HK-2 (cell line): ENCODE measurements around the gene COQ9.

Experiments used
- DNase-seq: peaks from one replicate; pipeline ENCODE4 v3.0.0-alpha.2; 2018; ENCODE audit not compliant: unreplicated experiment

The COQ9 gene

DNA sequence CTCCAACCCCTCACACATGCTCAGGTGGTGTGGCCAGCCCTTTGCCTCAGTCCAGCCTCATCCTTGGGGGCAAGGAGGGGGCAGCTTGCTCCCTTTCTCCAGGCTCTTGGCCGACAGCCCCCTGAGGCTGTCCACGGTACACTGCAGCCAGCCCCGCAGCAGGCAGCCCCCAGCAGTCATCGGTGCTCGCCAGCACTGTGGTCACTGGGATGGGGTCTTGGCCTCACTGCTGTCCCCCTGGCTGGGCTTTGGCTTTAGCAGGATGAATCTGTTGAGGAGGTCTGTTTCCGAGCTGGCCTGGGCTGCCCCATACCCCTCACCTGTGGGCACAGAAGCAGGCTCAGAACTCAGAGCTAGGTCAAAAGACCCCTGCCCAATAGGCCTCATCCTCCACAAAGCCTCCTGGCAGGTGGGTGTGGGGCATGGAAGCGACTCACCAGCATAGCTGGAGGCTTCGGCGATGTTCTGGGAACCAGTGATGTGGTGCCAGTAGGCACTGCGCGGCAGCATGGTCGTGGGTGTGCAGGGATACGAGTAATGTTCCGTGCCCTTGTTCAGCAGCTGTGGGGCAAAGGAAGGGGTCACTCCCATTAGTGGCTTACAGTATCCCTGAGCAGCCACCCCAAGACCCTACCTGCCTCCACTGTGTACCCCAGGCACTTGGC lies 26.0 kb downstream of the COQ9 start:
- DNase-seq: no peak

DNA sequence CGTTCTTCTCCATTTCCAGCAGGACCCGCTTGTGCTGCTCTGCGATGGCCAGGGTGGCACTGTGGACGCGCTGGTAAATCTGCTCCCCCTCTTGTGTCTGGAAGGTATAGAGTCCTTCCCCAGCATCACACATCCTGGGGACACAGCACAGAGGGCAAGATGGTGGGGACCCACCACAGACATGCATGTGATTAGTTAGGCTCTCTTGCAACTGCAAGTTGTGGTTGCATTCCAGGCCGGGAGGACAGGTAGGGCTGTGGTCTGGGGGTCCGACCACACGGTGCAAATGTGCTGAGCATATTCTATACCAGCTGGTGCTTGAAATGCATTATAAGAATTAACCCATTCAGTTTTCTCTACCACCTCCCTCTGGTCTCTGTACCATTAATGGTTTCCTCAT lies 26.6 kb downstream of the COQ9 start:
- no peak for DNase-seq

DNA sequence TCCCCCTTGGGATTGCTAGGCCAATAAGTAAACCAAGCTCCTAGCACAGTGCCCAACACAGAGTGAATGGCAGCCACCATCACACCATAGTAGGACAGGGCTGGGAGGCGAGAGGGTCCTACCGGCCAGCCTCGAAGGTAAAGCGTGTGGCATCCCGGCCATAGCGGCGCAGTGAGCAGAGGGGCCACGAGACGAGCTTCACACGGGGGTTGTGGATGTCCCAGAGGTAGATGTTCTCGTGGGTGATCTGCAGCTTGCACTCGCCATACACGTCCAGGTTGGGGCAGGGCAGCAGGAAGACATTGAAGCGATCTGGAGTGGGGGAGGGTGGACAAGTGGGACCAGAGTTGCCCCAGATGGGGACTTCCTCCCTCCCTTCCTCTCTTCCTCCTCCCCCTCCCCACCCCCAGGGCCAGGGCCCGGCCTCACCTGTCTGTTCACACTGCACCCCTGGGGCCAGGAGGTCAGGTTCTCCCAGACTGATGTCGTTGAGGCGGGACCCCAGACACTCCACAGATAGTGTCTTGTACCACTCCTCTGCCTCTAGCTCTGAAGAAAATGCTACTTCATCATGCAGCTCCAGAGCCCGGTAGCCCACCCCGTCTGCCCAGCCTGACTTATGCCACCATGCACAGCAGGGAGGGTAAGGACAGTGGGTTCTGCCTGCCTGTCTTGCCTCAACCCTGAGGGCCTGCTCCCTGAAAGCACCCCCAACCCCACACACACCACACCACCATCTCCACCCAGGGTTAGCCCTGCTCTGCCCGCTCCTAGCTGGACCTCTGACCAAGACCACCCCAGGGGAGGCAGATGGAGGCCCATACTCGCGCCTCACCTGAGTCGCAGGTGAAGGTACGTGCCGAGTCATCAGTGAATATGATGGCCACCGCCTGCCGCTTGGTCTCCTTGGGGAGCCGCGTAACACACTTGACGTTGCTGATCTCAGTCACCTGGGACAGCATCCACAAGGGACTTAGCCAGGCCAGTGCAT lies 27.7 kb downstream of the COQ9 start:
- no peak for DNase-seq

DNA sequence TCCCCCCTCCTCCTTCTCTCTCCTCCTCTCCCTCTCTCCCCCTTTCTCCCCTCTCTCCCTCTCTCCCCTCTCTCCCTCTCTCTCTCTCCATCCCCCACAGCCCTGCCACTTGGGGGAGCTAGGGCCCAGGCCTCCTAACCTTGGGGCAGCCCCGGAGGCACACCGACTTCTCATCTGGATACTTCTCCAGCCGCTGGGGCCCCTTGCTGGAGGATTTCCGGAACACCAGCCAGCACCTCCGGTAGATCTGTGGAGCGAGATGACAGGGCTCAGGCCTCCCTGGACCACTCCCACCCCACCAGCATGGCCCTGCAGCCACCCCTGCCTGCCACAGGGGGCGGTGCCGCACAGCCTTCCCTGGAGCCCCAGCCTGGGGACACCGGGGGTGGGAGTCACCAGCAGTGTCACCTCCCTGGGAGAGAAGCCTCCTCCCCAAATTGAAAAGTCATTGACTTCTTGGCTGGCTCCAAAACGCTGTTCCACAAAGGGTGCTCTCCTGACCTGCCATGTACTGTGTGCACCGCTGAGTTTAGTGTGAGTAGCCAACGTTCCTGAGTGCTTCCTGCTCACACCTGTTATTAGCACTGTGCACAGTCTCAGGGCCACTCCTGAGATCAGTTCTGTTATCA lies 28.5 kb downstream of the COQ9 start:
- no peak for DNase-seq

DNA sequence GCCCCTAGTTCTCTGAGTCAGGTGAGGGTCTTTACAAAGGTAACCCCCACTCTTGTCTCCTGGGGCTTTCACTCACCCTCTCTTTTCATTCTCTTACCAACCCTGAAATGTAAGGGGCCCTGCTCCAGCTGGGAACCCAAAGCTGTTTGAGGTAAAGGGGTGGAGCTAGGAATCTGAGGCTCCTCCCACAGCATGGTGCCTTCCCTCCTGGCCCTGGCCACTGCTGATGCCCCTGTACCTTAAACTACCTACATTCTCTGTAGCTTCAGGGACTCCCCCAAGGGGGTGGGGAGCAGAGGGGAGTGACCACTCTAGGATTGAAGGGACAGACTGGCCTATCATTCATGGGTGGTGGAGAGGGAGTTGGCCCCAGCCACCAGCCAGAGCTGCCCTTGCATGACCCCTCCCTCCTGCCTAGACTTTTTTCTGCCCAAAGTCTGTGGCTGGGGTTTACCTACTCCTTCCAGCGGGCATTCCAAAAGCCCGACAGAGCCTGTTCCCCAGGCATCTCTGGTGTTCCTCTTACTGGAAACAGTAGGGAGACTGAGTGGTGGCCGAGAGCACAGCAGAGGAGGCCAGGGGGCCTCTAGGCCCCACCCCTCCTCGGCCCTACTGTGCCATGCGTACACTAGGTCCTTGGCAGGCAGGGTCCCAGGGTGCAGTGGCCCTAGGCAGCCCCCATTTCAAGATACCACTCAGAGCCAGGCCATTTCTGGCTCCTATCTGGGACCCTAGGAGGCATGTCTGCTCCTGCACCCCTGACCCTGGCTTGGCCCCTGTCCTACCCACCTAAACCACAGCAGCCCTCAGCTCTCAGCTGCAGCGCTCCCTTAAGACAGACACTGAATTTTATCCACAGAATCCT lies 29.5 kb downstream of the COQ9 start:
- DNase-seq: no peak

DNA sequence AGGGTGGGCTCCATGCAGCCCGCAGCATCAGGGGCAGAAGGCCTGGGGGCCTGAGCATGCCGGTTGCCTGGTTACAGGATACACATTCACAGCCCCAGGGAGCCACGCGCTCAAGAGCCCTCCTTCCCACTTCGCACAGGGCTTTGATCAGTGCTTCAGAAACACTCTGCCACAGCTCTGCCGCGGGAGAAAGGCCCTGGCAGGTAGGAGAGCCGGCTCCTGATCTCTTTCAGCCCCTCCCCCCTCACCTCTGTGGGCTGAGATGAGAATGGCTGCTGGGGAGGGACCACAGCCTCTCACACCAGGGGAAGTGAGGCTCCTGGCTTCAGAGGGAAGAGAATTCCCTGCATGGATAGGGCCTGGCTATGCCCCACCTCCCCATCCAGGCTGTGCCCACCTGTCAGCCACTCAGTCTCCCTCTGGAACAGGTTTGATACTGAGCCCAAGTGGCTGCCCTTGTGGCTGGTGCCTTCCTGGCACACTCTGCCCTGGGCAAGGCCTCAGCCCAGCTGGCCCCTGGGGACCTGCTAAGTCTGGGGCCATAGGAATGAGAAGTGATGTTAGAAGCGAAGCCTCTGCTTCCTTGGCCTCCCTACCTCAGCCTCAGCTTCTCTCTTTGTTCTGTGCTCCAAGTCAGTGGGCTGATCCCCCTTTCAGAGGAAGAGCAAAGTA lies 30.4 kb downstream of the COQ9 start:
- DNase-seq: no peak

DNA sequence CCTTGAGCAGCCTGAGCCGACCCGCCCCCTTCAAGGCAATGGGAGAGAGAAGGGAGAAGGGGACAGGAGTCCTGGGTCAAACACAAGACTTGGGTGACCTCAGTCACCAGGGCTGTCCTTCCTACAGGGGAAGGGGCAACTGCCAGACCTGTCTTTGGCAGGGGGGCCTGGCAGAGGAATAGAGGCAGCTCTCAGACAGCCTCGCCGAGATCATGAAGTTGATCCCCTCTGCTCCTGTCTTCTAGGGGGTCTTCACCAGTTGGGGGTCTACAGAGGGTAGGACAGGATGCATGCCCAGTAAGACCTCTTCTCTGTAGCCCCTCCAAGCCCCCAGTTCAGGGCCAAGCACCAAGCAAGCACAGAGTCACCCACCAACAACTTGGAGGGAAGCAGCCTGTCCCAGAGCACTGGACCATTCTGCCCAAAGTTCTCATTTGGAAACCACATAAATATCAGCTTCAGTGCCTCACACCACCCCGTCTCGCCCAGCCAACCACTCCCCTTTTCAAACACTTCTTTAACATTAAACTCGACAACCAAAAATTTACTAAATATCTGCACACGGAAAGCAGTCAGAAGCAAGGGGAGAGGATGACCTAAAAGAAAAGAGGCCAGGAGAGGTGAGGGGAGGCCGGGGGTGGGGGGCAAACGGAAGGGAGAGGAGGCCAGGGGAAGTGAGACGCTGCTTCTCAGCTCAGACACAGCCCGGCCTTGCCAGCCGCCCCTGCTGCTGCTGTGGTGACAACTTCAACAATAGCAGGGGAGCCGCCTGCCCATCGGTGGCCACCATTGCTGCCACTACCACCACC lies 31.3 kb downstream of the COQ9 start:
- DNase-seq: no peak

DNA sequence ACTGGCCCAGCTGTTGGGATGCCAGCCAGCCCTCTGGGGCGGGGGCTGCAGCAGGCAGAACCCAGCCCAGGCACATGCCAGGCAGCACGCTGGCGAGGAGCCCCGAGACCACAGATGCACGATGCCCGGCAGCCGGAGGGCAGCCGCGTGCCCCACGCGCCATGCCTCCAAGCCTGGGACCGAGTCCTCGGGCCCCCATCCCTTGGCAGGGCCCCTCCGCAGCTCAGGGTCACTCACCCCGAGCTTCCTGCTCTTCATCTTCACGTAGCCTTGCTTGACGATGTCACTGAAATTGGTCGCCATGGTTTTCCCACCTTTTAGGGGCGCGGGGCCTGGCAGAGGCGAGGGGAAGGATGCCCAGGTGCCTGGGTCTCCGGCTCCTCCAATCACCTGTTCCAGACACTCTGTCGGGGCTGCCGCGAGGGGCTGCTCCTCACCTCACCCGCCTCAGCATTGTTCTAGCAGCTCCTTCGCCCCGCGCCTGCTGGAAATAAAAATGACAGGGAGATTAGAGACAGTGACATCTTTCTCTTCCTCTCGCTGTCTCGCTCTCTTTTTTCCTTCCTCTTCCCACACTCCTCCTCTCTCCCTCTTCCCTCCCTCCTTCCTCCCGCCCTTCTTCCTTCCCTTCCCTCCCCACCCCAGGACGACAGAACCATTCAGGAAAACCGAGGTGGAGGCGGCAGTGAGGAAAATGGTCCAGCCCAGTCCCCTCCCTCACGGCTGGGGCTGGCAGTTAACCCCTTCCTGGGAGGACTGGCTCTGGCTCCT lies 32.1 kb downstream of the COQ9 start:
- peak; percentile 83 for DNase-seq

DNA sequence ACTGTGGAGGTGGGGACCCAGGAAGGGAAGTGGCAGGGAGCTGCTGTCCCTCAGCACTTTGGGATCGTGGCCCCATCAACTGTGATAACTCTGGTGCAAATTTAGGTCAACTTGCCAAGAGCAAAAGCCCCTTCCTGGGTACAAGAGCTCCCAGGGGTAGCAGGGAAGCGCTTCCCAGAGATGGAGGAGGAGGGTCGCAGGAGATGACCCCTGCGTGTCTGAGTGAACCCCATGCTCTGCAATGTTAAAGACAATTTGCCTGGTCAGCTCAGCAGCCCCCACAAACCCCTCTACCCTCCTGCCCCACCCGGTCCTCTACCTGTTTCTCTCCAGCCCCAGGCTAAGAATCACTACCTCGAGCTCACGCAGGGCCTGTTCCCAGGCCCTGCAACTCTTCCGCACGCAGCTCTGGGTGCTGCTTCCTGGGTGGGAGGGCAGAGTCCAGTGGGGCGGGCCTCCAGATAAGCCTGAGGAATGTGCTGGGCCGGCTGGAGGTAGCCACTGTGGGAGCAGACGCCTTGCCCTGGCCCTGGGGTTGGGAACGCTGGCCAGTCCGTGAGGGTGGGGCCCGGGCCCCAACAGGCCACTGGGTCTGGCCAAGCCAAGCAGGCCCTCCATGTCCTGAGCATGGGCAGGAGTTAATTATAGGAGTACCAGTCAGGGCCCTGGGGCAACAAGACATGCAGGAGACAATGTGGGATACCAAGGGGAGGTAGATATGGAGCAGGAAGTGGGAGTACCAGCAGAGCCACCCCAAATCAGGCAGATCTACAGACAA lies 32.9 kb downstream of the COQ9 start:
- DNase-seq: peak; percentile 89

DNA sequence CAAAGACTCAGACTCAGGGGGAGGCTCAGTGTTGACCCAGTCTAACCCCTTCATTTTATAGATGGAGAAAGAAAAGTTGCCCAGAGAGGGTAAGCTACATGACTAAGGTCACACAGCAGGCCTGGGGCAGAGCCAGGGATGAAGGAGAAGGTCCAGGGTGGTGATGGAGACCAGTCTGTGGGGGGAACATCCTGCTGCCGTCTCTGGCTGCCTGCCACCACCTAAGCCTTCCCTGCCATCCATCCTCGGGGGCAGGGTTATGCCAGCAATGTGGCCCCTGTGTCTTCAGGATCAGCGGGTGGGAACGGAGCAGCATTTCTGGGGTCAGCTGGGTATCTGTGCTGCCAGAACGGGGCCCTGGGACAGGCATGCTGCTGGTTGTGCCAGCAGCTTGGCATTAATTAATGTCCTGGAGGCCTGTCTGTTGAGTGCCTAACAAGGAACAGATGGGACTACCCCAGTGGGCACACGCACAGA lies 33.5 kb downstream of the COQ9 start:
- DNase-seq: no peak

DNA sequence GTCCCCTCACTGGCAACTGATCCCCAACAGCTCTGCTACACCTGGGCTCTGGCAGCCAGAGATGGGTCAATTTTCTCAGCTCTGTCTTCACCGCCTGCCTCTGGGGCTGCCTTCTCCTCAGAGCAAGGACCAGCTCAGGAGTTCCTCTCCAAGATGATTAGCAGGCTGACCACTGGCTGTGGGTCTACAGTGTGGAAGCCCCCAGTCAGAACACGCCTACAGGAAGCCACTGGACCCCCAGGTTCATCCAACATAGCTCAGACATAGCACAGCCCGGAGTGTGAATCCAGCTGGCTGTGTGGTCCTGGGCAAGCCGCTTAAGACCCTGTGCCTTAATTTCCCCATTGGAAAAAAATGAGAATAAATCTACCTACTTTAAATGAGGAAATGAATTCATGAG lies 34.1 kb downstream of the COQ9 start:
- DNase-seq: no peak

DNA sequence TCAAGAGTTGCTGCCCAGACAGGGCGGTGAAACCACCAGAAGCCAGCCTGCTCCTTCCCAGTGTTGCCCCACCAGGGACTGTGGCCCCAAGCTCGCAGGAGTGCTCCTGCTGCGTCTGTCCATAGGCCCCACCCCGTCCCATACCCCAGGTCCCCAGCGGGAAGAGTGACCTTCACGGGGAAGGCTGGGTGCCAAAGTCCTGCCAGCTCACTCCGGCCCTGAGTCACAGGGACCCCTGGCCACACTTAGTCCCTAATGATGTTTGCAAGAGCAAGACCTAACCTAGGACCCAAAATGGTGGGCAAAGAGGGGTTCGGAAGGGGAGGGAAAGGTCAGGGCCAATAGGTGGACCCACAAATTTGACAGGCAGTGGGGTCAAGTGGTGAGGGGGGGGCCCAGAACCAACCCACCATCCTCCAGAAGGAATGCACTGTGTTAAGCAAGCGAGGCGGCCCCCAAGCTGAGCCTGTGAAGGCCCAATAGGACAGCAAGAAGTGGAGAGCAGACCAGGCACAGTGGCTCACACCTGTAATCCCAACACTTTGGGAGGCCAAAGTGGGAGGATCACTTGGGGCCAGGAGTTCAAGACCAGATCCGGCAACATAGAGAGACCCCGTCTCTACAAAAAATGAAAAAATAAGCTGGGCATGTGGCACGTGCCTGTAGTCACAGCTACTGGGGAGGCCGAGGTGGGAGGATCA lies 35.7 kb downstream of the COQ9 start:
- no peak for DNase-seq

DNA sequence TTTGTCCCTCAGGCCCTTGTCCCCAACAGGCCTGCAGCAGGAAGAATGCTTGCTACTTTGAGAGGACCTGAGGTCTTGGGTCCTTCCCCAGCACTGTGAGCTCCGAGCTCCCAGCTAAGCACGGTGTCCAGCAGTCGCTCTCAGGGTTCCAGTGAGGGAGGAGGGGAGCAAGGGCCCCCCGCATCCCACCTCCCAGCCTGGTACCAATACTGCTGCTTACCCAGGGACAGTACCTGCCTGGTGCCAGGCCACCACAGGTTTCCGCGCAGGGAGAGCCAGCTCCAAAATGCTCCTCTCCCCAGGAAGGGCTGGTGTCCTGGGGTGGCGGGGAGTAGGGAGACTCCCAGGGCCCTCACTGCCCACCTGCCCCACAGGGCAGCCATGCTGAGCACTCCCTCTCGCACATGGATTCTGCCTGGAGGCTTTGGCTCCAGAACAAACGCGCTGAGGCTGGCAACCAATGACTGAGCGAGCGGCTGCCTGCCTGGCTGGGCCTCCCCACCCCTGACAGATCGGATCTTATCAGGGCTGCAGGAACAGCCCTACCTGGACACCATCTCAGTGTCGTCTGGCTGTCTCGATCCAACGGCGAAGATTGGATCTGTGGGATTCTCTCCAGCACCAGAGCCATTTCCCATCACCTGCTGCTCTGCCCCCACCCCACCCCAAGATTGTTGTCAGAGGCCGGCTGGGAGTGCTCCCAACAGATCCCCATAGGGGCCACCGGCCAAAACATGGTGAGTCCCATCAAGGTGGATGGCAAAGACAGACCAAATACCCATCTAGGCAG lies 36.6 kb downstream of the COQ9 start:
- DNase-seq: no peak

DNA sequence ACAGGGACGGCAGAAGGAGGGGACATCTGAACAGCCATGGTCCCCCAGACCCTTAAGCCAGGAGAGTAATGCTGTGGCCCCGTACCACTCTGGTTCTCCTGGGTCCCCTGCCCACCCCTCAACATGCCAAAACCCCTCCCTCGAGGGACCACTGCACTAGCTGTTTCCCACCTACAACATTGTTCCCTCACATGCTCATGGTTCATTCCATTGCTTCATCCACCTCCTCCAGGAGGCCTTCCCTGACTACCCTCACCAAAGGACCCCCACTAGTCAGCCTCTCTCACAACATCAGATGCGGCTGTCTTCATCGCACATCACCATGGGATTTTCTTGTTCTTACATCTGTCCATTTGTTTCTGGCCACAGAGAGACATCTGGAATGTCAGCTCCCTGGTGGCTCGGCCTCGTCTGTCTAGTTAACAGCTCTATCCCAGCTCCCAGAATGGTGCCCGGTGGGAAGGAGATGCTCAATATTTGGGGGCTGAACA lies 37.3 kb downstream of the COQ9 start:
- no peak for DNase-seq

DNA sequence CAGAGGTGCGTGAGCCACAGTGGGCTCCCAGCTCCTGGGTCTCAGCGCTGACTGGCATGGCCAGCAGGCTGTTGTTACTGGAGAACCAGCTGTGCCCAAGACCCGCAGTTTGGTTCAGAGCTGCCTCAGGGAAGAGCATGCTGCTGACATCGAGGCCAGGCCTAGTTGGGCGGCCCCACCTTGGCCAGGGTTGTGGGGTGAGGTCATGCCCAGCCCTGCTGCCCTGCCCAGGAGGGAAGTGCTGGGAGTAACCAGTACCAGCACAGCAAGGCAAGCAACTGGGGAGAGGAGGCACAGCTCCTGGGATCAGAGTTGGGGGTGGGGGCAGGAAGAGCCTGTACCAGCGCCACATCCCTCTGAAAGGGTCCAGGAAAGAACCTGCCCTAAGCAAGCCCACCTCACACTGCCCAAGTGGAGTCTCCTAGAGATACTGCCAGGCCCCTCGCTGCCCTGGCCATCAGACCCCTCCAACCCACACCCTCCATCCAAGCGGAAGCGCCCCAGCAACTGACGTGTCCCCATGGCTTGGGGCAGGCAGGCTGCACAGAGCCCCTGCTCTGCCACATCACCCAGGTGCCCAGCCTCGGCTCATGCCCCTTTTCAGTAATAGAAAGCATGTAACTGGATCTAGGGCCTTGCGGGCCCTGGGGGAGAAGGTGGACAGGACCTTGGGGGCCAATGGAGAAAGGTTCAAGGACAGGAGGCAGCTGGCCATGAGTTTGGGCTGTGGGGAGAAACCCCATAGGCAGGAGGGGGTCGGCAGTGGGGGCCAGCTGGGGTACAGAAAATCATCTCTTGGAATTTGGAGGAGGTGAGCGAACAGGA lies 38.0 kb downstream of the COQ9 start:
- no peak for DNase-seq
